HepG2 (cell line): ENCODE data around the gene PKP1. TPM values are rescaled to one million over a fixed set of nuclear protein-coding genes. Genes with fewer than 3 reads are reported as not detected.

Experiments used
- ATAC-seq: fragments of 200-7000 bp; cut with Tn5 transposase; 3 replicates; pipeline ENCODE4 v1.9.1; 2020; ENCODE audit warnings: mild to moderate bottlenecking, moderate library complexity
- BruUV-seq: library from RNA; stranded (reverse); fragments of 400-500 nt; replicated peaks from 2 replicates; lab custom pipeline; 2021; lab: Mats Ljungman, UMichigan
- CTCF ChIA-PET: fragments of 300-600 bp; formaldehyde crosslinking; extraction: SDS; loops from one replicate; lab custom pipeline; 2021; ENCODE audit warnings: low total read pairs, inconsistent platforms, low intra/inter-chr PET ratio; lab: Yijun Ruan, JAX
- POLR2A ChIA-PET: fragments of 350-600 bp; sonication (Branson Sonifier 250); formaldehyde crosslinking; loops from one replicate; lab custom pipeline; 2020; ENCODE audit warnings: antibody characterized with exemption, inconsistent platforms; lab: Yijun Ruan, JAX
- DNase-seq: peaks from one replicate; pipeline ENCODE4 v3.0.0-alpha.2; 2015; ENCODE audit warnings: low spot score
- FAIRE-seq: peaks from 3 replicates; lab custom pipeline; 2011; peaks lifted over from hg19 to GRCh38; lab: Jason Lieb, UNC
- H2AFZ ChIP-seq: one replicate; pipeline ENCODE4 v1.6.1; 2011; ENCODE audit warnings: low read length, inconsistent platforms
- H3K27ac ChIP-seq: fragments of 300-600 bp; 3 replicates; pipeline ENCODE4 v1.8.0; 2011; ENCODE audit warnings: mixed run types, mild to moderate bottlenecking, mixed read lengths, low read length, inconsistent platforms; ENCODE audit not compliant: insufficient read depth; ENCODE audit errors: extremely low read length
- H3K27me3 ChIP-seq, 2 experiments: fragments of 200-600 bp in 1 of 2; 2 replicates in 1 of 2; 3 replicates in 1 of 2; pipeline versions ENCODE4 v1.6.0 to v1.8.0; 2011; ENCODE audit warnings: low read length in 2 of 2, mild to moderate bottlenecking in 2 of 2, moderate library complexity in 2 of 2, inconsistent platforms in 1 of 2; ENCODE audit not compliant: insufficient read depth in 2 of 2, control insufficient read depth in 1 of 2
- H3K36me3 ChIP-seq, 2 experiments: fragments of 200-600 bp in 1 of 2; replicated peaks in 1 of 2; 2 replicates in 1 of 2; 3 replicates in 1 of 2; pipeline versions ENCODE4 v1.5.1 to v1.8.0; 2011; ENCODE audit warnings: low read length in 2 of 2, inconsistent platforms in 1 of 2; ENCODE audit not compliant: insufficient read depth in 2 of 2, control insufficient read depth in 1 of 2
- H3K4me1 ChIP-seq: 2 replicates; pipeline ENCODE4 v1.5.1; 2012; ENCODE audit warnings: low read length, inconsistent platforms; ENCODE audit not compliant: insufficient read depth
- H3K4me2 ChIP-seq: 2 replicates; pipeline ENCODE4 v1.6.0; 2011; ENCODE audit warnings: low read depth, low read length, inconsistent platforms
- H3K4me3 ChIP-seq, 3 experiments: fragments of 200-600 bp in 1 of 3; sonication (generic), shearing (Covaris generic) in 1 of 3; replicated peaks in 1 of 3; 2 replicates each; pipeline ENCODE4 v1.5.1; 2011 to 2016; ENCODE audit warnings: low read length in 3 of 3, inconsistent platforms in 2 of 3, low read depth in 2 of 3, mild to moderate bottlenecking in 2 of 3, control low read depth in 1 of 3, mixed read lengths in 1 of 3; ENCODE audit not compliant: insufficient read depth in 1 of 3
- H3K79me2 ChIP-seq: one replicate; pipeline ENCODE4 v1.6.1; 2011; ENCODE audit warnings: low read length, inconsistent platforms; ENCODE audit not compliant: insufficient read depth
- H3K9ac ChIP-seq: 2 replicates; pipeline ENCODE4 v1.6.0; 2011; ENCODE audit warnings: mild to moderate bottlenecking, low read depth, low read length, inconsistent platforms; ENCODE audit not compliant: insufficient read depth
- H3K9me3 ChIP-seq: 2 replicates; pipeline ENCODE4 v1.5.1; 2012; ENCODE audit warnings: mild to moderate bottlenecking, low read length
- H4K20me1 ChIP-seq: 2 replicates; pipeline ENCODE4 v1.6.0; 2011; ENCODE audit warnings: inconsistent platforms, mild to moderate bottlenecking, low read length, moderate library complexity; ENCODE audit not compliant: insufficient read depth
- ARNTL ChIP-seq: sonication (generic); formaldehyde crosslinking; IDR thresholded peaks from 2 replicates; pipeline ENCODE4 v1.4.0; 2020; ENCODE audit warnings: mild to moderate bottlenecking, missing genetic modification reagents
- TMF1 ChIP-seq: sonication (generic); formaldehyde crosslinking; IDR thresholded peaks from 2 replicates; pipeline ENCODE4 v1.8.1; 2022; ENCODE audit warnings: low read depth, missing genetic modification reagents
- ZNF569 ChIP-seq: sonication (generic); formaldehyde crosslinking; IDR thresholded peaks from 2 replicates; pipeline ENCODE4 v1.5.0; 2020; ENCODE audit warnings: mild to moderate bottlenecking, missing genetic modification reagents, moderate library complexity, borderline replicate concordance
- ZZZ3 ChIP-seq: sonication (generic); formaldehyde crosslinking; IDR thresholded peaks from 2 replicates; pipeline ENCODE4 v1.4.0; 2020; ENCODE audit warnings: missing genetic modification reagents, mild to moderate bottlenecking, borderline replicate concordance
- WGBS: methylation state at CpG from one replicate; pipeline ENCODE4 v1.1.6; 2017; ENCODE audit warnings: low lambda C conversion rate; 5-methylcytosine and 5-hydroxymethylcytosine counted together
- in situ Hi-C: cut with HindIII; loops from 2 replicates; pipeline ENCODE4 v1.10.0; 2017; ENCODE audit warnings: low pct_unique_long_range_greater_than_20kb; ENCODE audit not compliant: extremely low pct_ligation_motif_present
- intact Hi-C: fragments of 100-400 bp; cut with micrococcal nuclease; formaldehyde crosslinking; loops from one replicate; pipeline ENCODE4 v1.10.0; 2022; ENCODE audit not compliant: unreplicated experiment
- polyA plus RNA-seq, 8 experiments: library from polyadenylated mRNA; depleted of rRNA in 3 of 8; stranded (reverse) in 7 of 8; unstranded in 1 of 8; fragments of >200 nt; fragmentation: Illumina TruSeq in 4 of 8; extraction: Trizol in 4 of 8; gene quantifications; 2 replicates each; pipeline versions ENCODE4 v1.2.1 to v1.2.3, GENCODE V29; 2011 to 2016; ENCODE audit warnings: low read depth in 4 of 8, missing spikeins in 1 of 8, mixed read lengths in 1 of 8; ENCODE audit not compliant: insufficient read depth in 1 of 8
- total RNA-seq, 5 experiments: library from RNA; depleted of rRNA; stranded (reverse); fragments of >200 nt; fragmentation: Illumina TruSeq; extraction: Trizol; gene quantifications; 2 replicates each; pipeline ENCODE4 v1.2.3, GENCODE V29; 2016; ENCODE audit warnings: low read depth in 1 of 5
- TF ChIP-seq, protein P1 (sequence below): sonication (generic); formaldehyde crosslinking; IDR thresholded peaks from 2 replicates; pipeline ENCODE4 v1.8.0; 2022; ENCODE audit warnings: missing genetic modification reagents, mild to moderate bottlenecking, borderline replicate concordance
- TF ChIP-seq, protein P2 (sequence below): IDR thresholded peaks from 2 replicates; pipeline ENCODE4 v1.6.1; 2016; ENCODE audit warnings: missing compliant biosample characterization, missing genetic modification reagents, borderline replicate concordance

The PKP1 gene
- total and polyA plus RNA-seq, 2 of the 13 experiments (the other 11 are each of a cell fraction or from before 2014, with no cell fraction given), result not detected

DNA sequence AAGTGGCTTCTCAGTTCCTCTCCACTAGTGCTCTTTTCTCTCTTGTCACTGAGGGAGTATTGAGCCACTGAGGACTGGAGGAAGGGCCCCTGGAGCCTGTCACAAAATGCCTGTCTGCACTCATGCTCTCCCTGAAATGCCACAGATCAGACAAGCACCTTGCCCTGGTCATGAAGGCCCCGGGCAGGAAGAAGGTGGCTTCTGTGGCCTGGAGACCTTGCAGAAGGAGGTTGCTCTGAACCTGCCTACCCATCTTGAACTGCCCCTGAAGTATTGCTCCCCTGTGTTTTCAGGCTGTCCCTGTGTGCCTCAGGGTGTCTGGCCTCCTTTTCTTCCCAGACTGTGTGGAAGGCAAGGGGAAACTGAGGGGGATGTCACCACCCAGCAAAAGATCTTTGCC, 3.1 kb downstream of the PKP1 start:
- Histone ChIP-seq H3K9ac (no peak overlapping the region), H3K4me2 (no peak overlapping the region)

DNA sequence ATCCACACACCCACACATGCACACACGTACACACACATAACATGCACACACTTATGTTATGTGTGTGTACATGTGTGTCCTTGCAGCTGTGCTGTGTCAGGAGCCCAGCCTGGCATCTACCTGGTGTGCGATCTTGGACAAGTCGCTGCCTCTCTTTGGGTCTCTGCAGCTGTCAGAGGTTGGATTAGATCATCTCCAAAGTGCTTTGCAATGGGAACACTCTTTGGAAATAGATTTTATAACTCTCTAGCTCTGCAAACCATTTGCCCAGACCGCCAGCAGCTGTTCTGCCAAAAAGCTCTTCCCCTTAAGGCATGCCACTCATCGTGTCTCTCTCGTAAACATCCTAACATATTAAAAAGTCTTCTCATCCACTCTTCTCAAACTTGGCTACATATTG, 4.7 kb downstream of the PKP1 start:
- Histone ChIP-seq H3K9me3 (no peaks in the 10 kb centered on the region), H3K27me3 (peaks cover 12 to 55% of the 10 kb centered on the region in 2 experiments; a peak in 4 of 5 replicates), H3K4me3 (no peak overlapping the region), H3K9ac (no peak overlapping the region), H3K36me3 (no peaks in the 10 kb centered on the region), H3K4me1 (no peaks in the 10 kb centered on the region), H3K79me2 (no peaks in the 10 kb centered on the region), H3K27ac (no peak overlapping the region), H4K20me1 (no peaks in the 10 kb centered on the region), H3K4me2 (no peak overlapping the region), H2AFZ (no peak overlapping the region)
- 65% methylated on average over 3 of the region's 6 CpGs for WGBS
- no TSS peak for BruUV-seq
- FAIRE-seq, result no peak
- CTCF ChIA-PET, result no interaction called here
- no peak for ATAC-seq
- POLR2A ChIA-PET, result no interaction called here
- in situ Hi-C loops, result no loop called here
- intact Hi-C loops, result no loop called here
- DNase-seq, result no peak
- no peak for TF ChIP-seq ZZZ3 (CRISPR knock-in tag)
- TF ChIP-seq, protein P1, sequence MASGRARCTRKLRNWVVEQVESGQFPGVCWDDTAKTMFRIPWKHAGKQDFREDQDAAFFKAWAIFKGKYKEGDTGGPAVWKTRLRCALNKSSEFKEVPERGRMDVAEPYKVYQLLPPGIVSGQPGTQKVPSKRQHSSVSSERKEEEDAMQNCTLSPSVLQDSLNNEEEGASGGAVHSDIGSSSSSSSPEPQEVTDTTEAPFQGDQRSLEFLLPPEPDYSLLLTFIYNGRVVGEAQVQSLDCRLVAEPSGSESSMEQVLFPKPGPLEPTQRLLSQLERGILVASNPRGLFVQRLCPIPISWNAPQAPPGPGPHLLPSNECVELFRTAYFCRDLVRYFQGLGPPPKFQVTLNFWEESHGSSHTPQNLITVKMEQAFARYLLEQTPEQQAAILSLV, result no peak

More for the DNA sequence above, 3.1 kb downstream of the PKP1 start:
- no peak for TF ChIP-seq TMF1 (CRISPR knock-in tag)
- no peak for TF ChIP-seq ZNF569 (CRISPR knock-in tag)
- TF ChIP-seq, protein P2, sequence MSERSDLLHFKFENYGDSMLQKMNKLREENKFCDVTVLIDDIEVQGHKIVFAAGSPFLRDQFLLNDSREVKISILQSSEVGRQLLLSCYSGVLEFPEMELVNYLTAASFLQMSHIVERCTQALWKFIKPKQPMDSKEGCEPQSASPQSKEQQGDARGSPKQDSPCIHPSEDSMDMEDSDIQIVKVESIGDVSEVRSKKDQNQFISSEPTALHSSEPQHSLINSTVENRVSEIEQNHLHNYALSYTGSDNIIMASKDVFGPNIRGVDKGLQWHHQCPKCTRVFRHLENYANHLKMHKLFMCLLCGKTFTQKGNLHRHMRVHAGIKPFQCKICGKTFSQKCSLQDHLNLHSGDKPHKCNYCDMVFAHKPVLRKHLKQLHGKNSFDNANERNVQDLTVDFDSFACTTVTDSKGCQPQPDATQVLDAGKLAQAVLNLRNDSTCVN (CRISPR knock-in tag), result no peak
- no peak for TF ChIP-seq ARNTL (CRISPR knock-in tag)
- Histone ChIP-seq H3K36me3 (no peaks in the 10 kb centered on the region), H4K20me1 (no peaks in the 10 kb centered on the region), H3K4me1 (no peaks in the 10 kb centered on the region), H2AFZ (no peak overlapping the region), H3K79me2 (no peaks in the 10 kb centered on the region), H3K27ac (no peak overlapping the region), H3K4me3 (no peak overlapping the region), H3K9me3 (no peaks in the 10 kb centered on the region), H3K27me3 (peaks cover 11 to 70% of the 10 kb centered on the region in 2 experiments; a peak in 4 of 5 replicates)
- ATAC-seq, result no peak
- in situ Hi-C loops, result no loop called here
- no TSS peak for BruUV-seq
- POLR2A ChIA-PET, result no interaction called here
- CTCF ChIA-PET, result no interaction called here
- no peak for FAIRE-seq
- no peak for DNase-seq
- WGBS, result 0% methylated on average over 1 of the region's 1 CpG
- intact Hi-C loops, result no loop called here
